CD4-positive, alpha-beta T cell treated with Interleukin-17A for 4 hours (primary cell): ENCODE results near the gene PRKCSH.

Source experiments
- DNase-seq: peaks from one replicate; pipeline ENCODE4 v3.0.0-alpha.2; 2020; ENCODE audit warnings: mixed read lengths

PRKCSH gene

GRCh38 chr19:11479090-11479897 lies 43.9 kb downstream of the PRKCSH start:
- DNase-seq: no peak

GRCh38 chr19:11479898-11480714 lies 44.7 kb downstream of the PRKCSH start:
- DNase-seq: no peak

GRCh38 chr19:11480715-11481533 lies 45.5 kb downstream of the PRKCSH start, which contains the start of gene ELAVL3:
TSS of gene ELAVL3 (minus strand) at chr19:11481046. CDS start at chr19:11480608, 438 bp downstream.
- no peak for DNase-seq

GRCh38 chr19:11481534-11482383 lies 46.3 kb downstream of the PRKCSH start:
- peak; percentile 63 for DNase-seq

GRCh38 chr19:11482384-11483050 lies 47.1 kb downstream of the PRKCSH start:
- DNase-seq: peak; percentile 86

GRCh38 chr19:11483366-11484111 lies 48.1 kb downstream of the PRKCSH start:
- DNase-seq: no peak

- no peak for DNase-seq
These were observed 49.9 kb downstream of the PRKCSH start for GRCh38 chr19:11485245-11485837.

GRCh38 chr19:11486661-11487503 lies 51.4 kb downstream of the PRKCSH start:
- DNase-seq: no peak

- no peak for DNase-seq
These were observed 53.9 kb downstream of the PRKCSH start for GRCh38 chr19:11489378-11489777.

- DNase-seq: no peak
These were observed 59.3 kb downstream of the PRKCSH start for GRCh38 chr19:11494634-11495285.

- no peak for DNase-seq
These were observed 60.0 kb downstream of the PRKCSH start for GRCh38 chr19:11495481-11495880.

- no peak for DNase-seq
These were observed 60.5 kb downstream of the PRKCSH start for GRCh38 chr19:11495885-11496284.

- peak; percentile 76 for DNase-seq
These were observed 61.1 kb downstream of the PRKCSH start for GRCh38 chr19:11496391-11497163.

- no peak for DNase-seq
These were observed 63.8 kb downstream of the PRKCSH start for GRCh38 chr19:11499220-11499726.

- DNase-seq: no peak
These were observed 64.5 kb downstream of the PRKCSH start for GRCh38 chr19:11499890-11500420.
